T-helper 2 cell (primary cell): ENCODE results near the gene TRPV5.
"Not testable (repeated sequence)": the region's sequence is repeated elsewhere in the genome, so short reads cannot be mapped to it uniquely, and the experiment has no call there.

Source experiments
- DNase-seq, 5 experiments: peaks; one replicate each; pipeline versions ENCODE4 v3.0.0 to v3.0.0-alpha.2; 2012 to 2022
- total RNA-seq, 2 donors: gene quantifications; one replicate each; lab custom pipeline; 2026; lab: John Stamatoyannopoulos, UW

The TRPV5 gene
- 0 reads per million in 2 donors for total RNA-seq

DNA sequence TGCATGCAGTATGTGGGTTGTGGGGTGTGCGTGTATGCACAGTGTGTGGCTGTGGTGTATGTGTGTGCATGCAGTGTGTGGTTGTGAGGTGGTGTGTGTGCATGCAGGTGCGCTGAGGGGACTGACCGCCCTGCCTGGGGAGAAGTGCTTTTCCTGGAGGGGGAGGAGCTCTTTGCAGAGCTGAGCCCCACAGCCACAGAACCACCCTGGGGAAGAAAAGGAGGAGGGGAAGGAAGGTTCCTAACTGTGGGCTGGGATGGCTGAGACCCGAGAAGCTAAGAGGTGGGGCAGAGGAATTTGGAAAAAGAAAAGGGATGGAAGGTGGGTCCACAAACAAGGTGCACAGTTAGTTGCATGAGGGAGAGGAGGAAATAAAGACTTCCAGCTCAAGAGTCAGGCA, at the start of gene TRPV5:
TSS of gene TRPV5 (minus strand) at position 123 of the 400 bp plus-strand sequence. CDS start 287 bp downstream, outside the sequence.
- no peak for DNase-seq

DNA sequence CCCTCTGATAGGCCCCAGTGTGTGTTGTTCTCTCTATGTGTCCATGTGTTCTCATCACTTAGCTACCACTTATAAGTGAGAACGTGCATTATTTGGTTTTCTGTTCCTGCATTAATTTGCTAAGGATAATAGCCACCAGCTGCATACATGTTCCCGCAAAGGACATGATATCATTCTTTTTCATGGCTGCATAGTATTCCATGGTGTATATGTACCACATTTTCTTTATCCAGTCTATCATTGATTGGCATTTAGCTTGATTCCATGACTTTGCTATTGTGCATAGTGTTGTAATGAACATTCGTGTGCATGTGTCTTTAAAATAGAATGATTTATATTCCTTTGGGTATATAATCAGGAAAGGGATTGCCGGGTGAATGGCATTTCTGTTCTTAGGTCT, 44.9 kb upstream of the TRPV5 start:
- not testable (repeated sequence) for DNase-seq

DNA sequence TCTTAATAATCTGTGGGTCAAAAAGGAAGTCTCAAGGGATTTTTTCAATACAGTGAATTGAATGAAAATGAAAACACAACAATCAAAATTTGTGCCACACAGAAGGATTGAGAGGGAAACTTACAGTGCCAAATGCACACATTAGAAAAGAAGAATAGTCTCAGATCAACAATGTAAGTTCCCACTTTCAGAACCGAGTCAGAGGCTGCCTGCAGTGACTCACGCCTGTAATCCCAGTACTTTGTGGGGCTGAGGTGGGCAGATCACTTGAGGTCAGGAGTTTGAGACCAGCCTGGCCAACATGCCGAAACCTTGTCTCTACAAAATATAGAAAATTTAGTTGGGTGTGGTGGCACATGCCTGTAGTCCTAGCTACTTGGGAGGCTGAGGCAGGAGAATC, 41.1 kb upstream of the TRPV5 start:
- no peak for DNase-seq

DNA sequence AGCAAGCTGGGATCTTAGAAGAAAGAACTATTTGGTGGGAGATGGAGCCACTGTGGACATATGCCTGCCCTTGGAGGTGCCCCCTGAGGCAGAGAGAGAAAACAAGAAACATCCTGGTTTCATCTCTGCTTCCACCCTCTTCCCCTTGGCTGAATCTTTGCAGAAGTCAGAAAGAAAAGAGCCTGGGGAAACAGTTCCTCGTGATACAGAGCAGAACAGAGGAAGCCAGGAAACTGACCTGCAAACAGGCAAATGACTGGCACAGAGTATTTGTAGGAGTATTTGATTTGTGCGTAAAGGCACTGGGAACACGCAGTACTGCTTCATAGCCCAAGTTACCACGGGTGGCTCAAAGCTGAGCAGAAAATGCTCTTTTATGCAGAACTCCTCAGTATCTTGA, 35.6 kb upstream of the TRPV5 start:
- DNase-seq: no peak

DNA sequence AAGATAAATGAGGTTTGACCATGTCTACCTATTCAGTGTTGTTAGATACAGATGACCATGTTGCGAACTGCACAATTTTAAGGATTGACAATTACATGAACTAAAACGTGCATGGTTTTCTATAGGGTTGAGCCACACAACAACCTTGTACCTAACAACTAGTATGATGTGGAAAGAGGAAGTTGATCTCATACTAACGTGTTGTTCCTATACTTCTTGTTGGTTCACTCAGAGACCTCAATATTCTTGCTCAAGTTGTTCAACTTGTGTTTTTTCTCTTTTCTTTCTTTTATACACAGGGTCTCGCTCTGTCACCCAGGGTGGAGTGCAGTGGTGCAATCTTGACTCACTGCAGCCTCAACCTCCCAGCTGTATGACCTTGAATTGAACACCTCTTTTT, 34.7 kb upstream of the TRPV5 start:
- no peak for DNase-seq

DNA sequence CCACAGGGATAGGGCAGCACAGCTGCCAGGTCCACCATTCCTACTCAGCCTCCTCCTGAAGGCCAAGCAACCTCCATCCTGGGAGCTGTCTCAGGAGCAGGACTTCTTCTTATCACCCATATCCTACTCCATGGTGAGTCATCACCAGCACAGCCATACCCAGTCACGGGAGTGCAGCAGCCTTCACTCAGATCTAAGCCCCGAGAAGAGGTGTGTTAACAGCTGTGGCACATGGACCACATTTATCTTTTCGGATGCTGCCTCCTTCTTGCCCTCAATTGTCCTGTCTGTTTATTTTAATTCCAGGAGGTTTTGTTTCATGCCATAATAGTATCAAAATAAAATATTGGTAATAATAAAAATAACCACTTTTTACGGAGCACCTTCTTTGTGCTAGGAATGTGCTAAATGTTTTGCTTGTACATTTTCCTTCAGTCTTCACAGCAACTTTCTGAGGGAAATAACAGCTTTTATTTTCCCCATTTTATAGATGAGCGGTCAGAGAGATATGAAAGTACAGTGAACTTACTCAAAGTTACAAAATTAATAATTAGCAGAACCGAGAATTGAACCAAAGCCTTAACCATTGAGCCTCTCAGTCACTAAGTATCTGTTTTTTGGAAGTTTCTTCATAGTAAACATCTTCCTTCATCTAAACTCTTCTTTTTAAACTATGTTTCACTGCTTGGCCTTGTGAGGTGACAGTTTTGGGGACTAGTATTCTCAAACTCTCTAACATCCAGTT, 31.1 kb upstream of the TRPV5 start:
- DNase-seq: no peak

DNA sequence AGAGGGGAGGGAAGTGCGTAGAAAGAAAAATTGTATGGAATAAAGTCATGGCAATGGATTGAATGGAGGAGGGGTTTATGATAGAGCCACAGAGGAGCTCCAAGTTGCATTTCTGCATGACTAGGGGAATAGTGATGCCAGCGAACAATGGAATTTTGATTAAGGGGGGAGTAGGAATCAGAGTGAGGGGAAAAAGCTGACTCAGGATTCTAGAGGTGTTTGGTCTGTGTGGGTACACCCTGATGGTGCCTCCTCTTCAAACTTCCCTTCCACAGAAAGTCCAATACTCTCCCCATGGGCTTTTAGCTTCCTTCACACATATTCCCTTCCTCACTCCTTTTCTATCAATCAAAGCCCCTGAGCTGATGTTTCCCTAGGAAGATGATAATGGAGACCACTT, 30.4 kb upstream of the TRPV5 start:
- no peak for DNase-seq

DNA sequence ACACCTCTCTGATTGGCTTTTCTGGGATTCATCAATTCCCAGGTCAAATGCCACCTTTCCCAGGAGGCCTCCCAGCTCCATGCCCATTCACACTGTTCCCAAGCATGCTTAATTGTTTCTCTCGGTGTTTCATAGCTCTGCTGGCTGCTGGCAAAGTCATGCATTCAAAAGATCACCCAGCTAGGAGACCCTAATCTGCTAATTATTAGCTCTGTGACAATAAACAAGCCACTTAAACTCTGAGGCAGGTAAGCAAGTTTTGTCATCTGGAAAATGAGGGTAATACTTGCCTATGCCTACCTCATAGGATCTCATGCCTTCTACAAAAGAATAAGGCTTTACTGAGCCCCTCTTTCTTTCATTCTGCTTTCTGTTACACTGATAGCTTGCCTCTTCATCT, 29.4 kb upstream of the TRPV5 start:
- DNase-seq: no peak

DNA sequence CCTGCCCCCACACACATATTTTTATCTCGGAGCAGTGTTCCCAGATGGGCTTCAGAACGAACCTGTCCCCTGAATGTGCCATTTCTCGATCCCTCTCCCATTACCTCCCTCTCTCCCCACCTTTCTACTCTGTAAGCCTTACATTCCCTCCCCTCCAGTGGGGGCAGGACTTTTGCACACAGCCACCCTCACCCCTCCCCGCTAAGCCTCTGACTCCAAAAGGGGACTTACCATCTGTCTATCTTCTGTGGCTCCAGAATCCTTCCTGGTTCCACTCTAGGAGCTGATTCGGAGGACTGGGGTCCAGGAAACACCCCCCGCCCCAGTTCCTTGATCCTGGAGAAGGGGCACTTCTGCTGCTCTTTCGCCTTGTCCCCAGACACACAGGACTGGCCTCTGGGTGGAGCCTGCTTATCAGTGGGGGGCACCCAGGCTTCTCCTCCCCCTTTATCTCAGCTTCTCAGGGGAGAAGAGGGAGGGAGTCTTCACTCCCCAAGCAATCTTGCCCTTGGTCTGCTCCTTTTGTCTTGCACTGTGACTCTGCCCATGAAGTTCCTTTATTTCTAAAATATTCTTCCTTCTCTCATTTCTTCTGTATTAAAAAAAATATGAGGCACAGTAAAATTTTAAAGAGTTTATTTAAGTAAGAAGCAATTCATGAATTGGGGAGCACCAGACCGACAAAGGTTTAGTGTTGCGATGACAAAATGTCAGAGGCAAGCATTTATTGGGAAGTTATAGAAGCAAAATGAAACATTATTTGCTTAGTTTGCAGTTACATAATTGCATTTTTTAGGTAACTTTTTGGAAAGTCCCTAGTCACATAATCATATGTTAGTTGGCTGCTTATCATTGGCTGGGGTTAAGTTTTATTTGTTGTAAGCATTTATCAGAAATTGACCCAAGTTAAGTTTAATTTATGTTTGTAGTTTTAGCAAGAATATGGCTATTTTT, 28.7 kb upstream of the TRPV5 start, which contains the start of gene KEL:
TSS of gene KEL (minus strand) at position 391 of the 954 bp plus-strand sequence. CDS start at position 234, 157 bp downstream.
- DNase-seq: no peak

DNA sequence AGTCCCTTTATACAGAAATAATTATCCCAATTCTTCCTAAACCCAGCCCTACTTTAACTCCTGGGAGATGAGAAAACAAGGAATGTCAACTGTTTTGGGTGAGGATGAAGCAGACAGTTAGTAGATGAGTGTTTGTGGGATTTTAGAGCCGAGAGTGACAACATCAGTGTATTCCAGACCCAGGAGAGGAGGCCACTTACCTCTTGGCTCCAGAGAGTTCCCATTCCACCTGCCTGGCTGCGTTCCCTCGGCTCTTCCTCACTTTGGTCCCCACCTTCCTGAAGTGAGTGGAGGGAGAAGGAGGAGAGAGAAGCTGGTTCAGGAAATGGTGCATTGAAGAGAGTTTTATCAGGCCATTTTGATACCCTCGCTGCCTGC, 28.0 kb upstream of the TRPV5 start:
- DNase-seq: no peak

DNA sequence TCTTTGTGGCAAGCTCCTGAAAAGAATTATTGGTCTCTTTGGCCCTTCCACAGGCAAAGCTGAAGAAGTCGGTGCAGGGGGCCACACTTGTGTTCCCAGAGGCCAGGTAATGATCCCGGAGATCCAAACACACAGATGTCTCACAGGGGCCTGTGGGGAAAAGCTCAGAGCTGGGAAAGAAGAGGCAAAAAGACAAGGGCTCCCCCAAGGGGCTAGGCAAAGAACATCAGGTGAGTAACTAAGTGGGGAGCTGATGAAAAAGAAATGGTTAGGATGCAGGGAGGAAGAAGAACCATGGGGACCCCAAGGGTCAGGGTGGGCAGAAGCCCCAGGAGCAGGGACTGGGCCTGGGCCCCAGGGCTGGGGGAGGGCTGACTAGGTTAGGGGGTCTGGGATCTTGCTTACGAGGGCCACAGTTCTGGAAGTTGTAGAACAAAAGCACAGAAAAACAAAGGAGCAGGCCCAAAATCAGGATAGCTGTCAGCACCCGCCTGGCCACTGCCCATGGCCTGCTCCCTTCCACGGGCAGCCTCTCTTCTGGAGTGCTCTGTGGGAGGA, 27.5 kb upstream of the TRPV5 start:
- DNase-seq: no peak

DNA sequence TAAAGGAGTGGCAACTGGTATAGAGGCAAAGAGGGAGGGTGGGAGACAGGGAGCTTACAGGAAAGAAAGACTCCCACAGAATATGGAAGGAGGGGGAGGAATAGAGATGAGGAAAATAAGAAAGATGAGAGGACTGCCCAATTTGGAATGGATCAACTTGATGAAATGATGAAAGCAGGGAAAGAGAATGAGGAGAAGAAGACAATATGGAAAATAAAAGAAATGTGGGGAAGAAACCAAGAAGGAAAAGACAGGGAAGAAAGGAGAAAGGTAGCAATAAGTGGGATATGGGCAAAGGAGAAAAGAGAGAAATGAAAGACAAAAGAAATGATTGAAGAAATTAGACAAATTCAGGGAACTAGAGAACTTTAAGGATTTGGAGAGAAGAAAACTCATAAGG, 25.7 kb upstream of the TRPV5 start:
- DNase-seq: no peak

DNA sequence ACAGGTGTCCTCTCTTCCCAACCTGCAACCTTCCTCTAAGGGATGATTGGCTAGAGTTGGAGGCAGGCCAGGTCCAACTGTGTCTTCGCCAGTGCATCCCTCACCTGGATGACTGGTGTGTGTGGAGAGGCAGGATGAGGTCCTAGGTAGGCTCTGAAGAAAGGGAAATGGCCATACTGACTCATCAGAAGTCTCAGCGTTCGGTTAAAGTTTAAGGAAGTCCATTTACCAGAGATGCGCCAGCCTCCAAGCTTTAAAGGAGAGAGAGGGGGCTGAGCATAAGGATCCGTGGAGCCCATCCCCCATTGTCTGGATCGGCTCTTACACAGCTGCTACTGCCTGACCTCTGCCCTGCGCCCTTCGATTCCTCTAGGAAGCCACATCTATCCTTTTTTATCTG, 24.2 kb upstream of the TRPV5 start:
- DNase-seq: no peak

DNA sequence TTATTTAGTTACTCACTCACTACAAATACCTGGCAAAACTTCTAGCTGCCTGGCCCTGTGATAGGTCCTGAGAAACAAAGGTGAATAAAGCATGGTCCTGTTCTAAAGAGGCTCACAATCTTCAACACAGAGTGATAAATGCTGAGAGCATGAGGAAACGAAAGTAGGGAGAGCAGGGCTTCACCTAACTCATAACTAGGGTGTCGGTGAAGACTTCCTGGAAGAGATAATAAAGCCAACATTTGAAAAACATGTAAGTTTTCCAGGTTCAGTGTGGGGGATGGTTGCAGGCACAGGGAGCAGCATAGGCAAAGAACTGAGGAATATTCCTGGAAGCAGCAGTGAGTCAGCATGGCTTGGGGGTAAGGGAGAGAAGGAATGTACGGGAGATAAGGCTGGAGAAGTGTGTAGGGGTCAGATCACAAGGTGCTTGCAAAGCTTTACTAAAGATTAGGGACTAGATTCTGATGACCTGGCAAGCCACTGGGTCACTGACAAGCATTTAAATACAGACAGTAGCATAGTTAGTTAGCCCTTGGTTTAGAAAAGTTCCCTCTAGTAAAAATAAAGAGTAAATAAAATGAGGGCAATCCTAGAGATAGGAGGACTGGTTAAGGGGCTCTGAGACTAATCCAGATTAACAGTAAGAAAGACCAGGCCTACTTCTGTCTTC, 23.5 kb upstream of the TRPV5 start:
- DNase-seq: no peak

DNA sequence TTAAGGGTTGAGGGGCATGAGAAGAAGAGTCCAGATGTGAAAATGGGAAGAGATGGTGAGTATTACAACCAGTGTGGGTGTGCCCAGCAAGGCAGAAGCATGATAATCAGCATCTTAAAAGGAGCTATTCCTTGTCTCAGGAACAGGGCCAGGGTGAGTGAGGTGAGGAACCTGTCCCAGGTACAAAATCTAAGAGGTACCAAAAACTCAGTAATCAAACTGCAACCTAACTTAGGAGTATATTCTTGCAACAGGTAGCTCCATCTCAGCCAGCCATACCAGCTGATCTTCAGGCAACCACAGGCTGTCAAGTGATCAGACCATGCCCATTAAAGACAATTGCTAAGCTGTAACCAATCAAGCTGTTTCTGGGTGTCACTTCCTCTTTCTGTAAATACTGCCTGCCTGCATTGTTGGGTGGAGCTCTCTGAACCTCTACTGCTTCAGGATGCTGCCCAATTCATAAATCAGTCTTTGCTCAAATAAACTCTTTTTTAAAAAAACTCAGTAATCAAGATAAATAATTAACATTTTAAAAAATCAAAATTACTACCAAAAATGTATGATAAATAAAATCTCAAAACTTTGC, 21.2 kb upstream of the TRPV5 start:
- DNase-seq: peak in 1 of 5 experiments; percentile 33

DNA sequence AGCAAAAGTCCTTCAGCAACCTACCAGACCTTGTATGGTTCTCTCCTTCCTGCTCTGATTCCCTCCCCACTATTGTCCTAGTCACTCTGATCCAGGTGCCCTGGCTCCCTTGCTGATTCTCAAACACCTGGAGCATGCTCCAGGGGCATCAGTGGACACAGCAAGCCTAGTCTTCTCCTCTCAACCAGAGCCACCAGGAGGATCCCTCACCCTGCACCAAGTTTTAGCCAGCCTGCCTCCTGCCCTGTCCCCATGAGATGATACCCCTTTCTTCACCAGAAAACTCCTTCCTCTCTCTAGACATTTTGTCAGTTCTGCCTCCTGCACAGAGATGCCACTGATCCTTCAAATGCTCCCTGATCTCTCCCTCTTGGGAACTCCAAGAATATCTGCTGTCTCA, 16.7 kb upstream of the TRPV5 start:
- DNase-seq: no peak

DNA sequence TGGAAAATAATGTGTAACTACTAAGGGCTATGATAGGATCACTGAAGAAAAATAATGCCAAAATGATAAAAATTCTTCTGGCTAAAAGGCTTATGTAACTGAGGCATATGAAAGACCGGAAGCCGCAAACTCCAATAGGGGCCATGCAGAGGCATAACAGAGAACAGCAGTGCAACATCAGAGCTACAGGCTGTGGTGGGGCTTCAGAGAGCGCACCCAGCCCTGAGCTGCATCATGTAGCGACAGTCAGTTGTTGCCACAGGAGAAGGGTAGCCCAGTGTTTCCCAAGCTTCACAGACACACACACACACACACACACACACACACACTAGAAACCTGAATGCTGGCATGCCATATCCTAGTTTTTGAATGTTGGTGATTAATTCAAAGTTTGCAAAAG, 15.1 kb upstream of the TRPV5 start:
- DNase-seq: no peak

DNA sequence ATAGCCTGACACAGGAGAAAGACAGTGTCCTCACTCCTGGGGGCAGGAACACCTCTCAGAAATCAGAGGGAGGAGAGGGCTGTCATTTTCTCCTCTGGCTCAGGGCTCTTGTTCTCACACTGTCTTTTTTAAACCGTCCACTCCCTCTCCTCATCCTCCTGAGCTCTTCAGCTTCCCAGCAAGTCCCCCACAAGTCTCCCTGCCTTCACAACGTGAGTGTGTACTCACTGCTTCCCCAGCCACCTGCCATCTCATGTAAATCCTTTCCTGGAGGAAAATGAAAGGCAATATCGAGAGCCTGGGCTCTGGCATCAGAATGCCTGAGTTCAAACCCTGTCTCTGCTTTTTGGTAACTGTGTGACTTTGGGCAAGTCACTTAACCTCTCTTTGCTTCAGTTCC, 11.5 kb upstream of the TRPV5 start:
- no peak for DNase-seq

DNA sequence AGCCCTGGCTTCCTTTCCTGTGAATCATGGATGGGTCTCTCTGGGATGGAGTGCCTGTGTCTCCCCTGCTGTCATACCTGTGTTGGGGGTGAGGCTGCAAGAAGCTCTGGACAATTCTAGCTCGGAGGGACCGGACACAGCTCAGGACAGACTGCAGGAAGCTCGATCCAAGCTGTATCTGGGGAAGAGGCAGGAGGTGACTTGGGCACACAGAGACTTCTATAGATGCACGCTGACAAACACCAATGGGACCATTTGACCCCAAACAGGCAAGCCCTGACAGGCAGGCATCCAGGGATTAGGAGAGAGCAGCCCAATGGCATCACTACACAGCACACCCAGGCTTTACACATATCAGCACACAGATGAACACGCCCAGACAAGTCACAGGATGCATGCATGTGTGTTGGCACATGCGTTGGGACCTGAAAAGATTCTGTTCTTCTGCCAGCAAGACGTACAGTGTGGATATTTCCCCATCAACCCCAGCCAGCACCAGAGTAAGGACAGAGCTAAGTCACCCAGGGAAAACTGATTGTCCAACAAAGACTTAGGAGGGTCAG, 10.2 kb upstream of the TRPV5 start:
- DNase-seq: no peak

DNA sequence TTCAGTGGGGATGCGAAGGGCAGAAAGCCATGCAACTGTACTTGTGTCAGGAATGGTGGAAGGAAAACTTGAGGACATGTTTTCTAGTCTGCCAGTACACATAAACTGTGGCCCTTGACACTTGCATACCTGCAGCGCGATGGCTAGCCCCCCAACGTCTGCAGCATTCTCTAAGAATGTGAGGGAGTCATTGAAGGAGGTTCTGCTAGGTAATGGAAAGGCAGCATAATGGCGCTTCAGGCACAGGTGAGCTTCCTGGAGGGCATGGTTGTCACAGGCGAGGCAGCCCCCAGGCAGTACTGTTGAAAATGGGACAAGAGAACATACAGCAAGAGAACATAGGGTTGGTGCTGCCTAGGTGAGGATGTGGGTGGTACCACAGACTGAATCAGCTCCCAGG, 9.2 kb upstream of the TRPV5 start:
- DNase-seq: no peak

DNA sequence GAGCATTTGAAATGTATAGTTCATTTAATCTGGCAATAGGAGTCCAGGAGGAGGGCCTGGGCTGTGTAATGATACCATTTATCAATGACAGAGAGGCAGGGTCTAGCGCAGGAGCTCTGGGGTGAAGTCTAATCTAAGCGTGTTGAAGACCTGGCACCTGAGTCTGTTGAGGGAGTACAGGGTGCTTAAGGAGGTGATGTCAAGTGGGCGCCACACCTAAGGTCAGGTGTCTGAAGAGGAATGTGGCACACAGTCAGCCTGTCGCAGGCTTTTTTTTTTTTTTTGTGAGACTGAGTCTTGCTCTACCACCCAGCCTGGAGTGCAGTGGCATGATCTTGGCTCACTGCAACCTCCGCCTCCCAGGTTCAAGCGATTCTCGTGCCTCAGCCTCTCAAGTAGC, 8.0 kb upstream of the TRPV5 start:
- DNase-seq: no peak

DNA sequence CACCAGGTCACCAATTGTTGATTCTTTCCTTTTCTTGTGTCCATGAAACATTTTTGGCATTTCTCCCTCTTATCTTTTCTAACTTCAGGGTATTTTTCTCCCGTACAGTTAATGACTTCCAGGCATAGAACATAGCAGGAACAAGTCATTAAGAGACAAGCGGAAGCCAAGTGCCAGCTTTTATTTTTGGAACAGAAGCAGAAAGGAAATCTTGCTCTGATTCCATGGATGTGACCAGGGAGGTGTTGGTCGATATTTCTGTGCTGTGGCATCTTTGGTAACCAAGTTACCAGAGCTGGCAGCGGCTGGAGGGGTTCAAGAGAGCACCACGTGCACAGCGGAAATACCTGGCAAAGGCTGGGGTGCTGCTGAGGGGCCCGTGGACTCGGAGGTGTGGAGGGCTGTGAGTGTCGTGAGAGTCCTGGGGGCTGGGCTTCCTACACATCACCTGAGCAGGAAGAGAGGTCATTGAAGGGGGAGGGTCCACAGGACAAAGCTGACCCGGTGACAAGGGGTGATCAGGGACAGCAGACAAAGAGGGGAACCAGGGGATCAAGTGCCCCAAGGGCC, 7.5 kb upstream of the TRPV5 start:
- no peak for DNase-seq
